ENCODE data around the gene STRN3. TPM values are rescaled to one million over a fixed set of nuclear protein-coding genes. Genes with fewer than 3 reads are reported as not detected.
"Not testable (repeated sequence)": the region's sequence is repeated elsewhere in the genome, so short reads cannot be mapped to it uniquely, and the experiment has no call there.

The STRN3 gene
- total RNA-seq, 1 experiment from 2014 or later: 42.8 TPM

GRCh38 chr14:31024577-31025366 lies 1.4 kb downstream of the STRN3 start:
- DNase-seq: no peak
- Histone ChIP-seq H3K27me3 (ENCODE audit: control insufficient read depth, insufficient read depth, low read length) (no peaks in the 10 kb centered on the region), H3K4me3 (ENCODE audit: insufficient read depth, low read depth, low read length) (peak overlapping the region; percentile 93), H3K36me3 (replicated peaks; ENCODE audit: control insufficient read depth, insufficient read depth, low read length) (no peaks in the 10 kb centered on the region; the same call in 1 of the 2 replicates)

GRCh38 chr14:31024010-31024480 lies 2.1 kb downstream of the STRN3 start:
- H3K36me3 ChIP-seq (replicated peaks; ENCODE audit: control insufficient read depth, insufficient read depth, low read length): no peaks in the 10 kb centered on the region; the same call in 1 of the 2 replicates
- no peak overlapping the region; the same call in 1 of the 2 replicates for H3K4me3 ChIP-seq (ENCODE audit: insufficient read depth, low read depth, low read length)
- no peak for DNase-seq
- no peaks in the 10 kb centered on the region for H3K27me3 ChIP-seq (ENCODE audit: control insufficient read depth, insufficient read depth, low read length)

- no peak for DNase-seq
- Histone ChIP-seq H3K27me3 (ENCODE audit: control insufficient read depth, insufficient read depth, low read length) (no peaks in the 10 kb centered on the region), H3K36me3 (replicated peaks; ENCODE audit: control insufficient read depth, insufficient read depth, low read length) (no peaks in the 10 kb centered on the region; the same call in 1 of the 2 replicates), H3K4me3 (ENCODE audit: insufficient read depth, low read depth, low read length) (no peak overlapping the region)
Observed at GRCh38 chr14:31022386-31022785, 3.8 kb downstream of the STRN3 start.

GRCh38 chr14:31021576-31021949 lies 4.6 kb downstream of the STRN3 start:
- Histone ChIP-seq H3K4me3 (ENCODE audit: insufficient read depth, low read depth, low read length) (no peak overlapping the region), H3K27me3 (ENCODE audit: control insufficient read depth, insufficient read depth, low read length) (no peaks in the 10 kb centered on the region), H3K36me3 (replicated peaks; ENCODE audit: control insufficient read depth, insufficient read depth, low read length) (no peaks in the 10 kb centered on the region; the same call in 1 of the 2 replicates)

GRCh38 chr14:31020834-31021575 lies 5.2 kb downstream of the STRN3 start:
- H3K27me3 ChIP-seq (ENCODE audit: control insufficient read depth, insufficient read depth, low read length): no peaks in the 10 kb centered on the region
- no peaks in the 10 kb centered on the region; the same call in 1 of the 2 replicates for H3K36me3 ChIP-seq (replicated peaks; ENCODE audit: control insufficient read depth, insufficient read depth, low read length)
- no peak for DNase-seq
- H3K4me3 ChIP-seq (ENCODE audit: insufficient read depth, low read depth, low read length): no peak overlapping the region

More at GRCh38 chr14:31021576-31021949, 4.6 kb downstream of the STRN3 start:
- no peak for DNase-seq

- Histone ChIP-seq H3K4me3 (ENCODE audit: insufficient read depth, low read depth, low read length) (no peak overlapping the region), H3K36me3 (replicated peaks; ENCODE audit: control insufficient read depth, insufficient read depth, low read length) (no peaks in the 10 kb centered on the region; the same call in 1 of the 2 replicates), H3K27me3 (ENCODE audit: control insufficient read depth, insufficient read depth, low read length) (no peaks in the 10 kb centered on the region)
- no peak for DNase-seq
Observed at GRCh38 chr14:31018057-31018645, 8.0 kb downstream of the STRN3 start.

- peaks cover 2% of the 10 kb centered on the region for H3K36me3 ChIP-seq (replicated peaks; ENCODE audit: control insufficient read depth, insufficient read depth, low read length)
- no peaks in the 10 kb centered on the region for H3K27me3 ChIP-seq (ENCODE audit: control insufficient read depth, insufficient read depth, low read length)
- DNase-seq: no peak
- H3K4me3 ChIP-seq (ENCODE audit: insufficient read depth, low read depth, low read length): no peak overlapping the region
Observed at GRCh38 chr14:31013841-31014240, 12.3 kb downstream of the STRN3 start.

GRCh38 chr14:31010935-31011334 lies 15.2 kb downstream of the STRN3 start:
- DNase-seq: no peak
- Histone ChIP-seq H3K27me3 (ENCODE audit: control insufficient read depth, insufficient read depth, low read length) (no peaks in the 10 kb centered on the region), H3K36me3 (replicated peaks; ENCODE audit: control insufficient read depth, insufficient read depth, low read length) (peaks cover 2% of the 10 kb centered on the region), H3K4me3 (ENCODE audit: insufficient read depth, low read depth, low read length) (no peak overlapping the region)

- no peaks in the 10 kb centered on the region for H3K27me3 ChIP-seq (ENCODE audit: control insufficient read depth, insufficient read depth, low read length)
- no peak overlapping the region for H3K4me3 ChIP-seq (ENCODE audit: insufficient read depth, low read depth, low read length)
- H3K36me3 ChIP-seq (replicated peaks; ENCODE audit: control insufficient read depth, insufficient read depth, low read length): peaks cover 2% of the 10 kb centered on the region
- DNase-seq: no peak
Observed at GRCh38 chr14:31009836-31010574, 16.2 kb downstream of the STRN3 start.

- H3K4me3 ChIP-seq (ENCODE audit: insufficient read depth, low read depth, low read length): no peak overlapping the region
- no peak for DNase-seq
- H3K27me3 ChIP-seq (ENCODE audit: control insufficient read depth, insufficient read depth, low read length): no peaks in the 10 kb centered on the region
- H3K36me3 ChIP-seq (replicated peaks; ENCODE audit: control insufficient read depth, insufficient read depth, low read length): no peaks in the 10 kb centered on the region; the same call in 1 of the 2 replicates
Observed at GRCh38 chr14:31006703-31007102, 19.5 kb downstream of the STRN3 start.

- not testable (repeated sequence) for H3K4me3 ChIP-seq (ENCODE audit: insufficient read depth, low read depth, low read length); H3K27me3 ChIP-seq (ENCODE audit: control insufficient read depth, insufficient read depth, low read length); DNase-seq; H3K36me3 ChIP-seq (replicated peaks; ENCODE audit: control insufficient read depth, insufficient read depth, low read length)
Observed at GRCh38 chr14:31004007-31004406, 22.2 kb downstream of the STRN3 start.

- DNase-seq: no peak
- Histone ChIP-seq H3K4me3 (ENCODE audit: insufficient read depth, low read depth, low read length) (no peak overlapping the region), H3K27me3 (ENCODE audit: control insufficient read depth, insufficient read depth, low read length) (no peaks in the 10 kb centered on the region), H3K36me3 (replicated peaks; ENCODE audit: control insufficient read depth, insufficient read depth, low read length) (no peaks in the 10 kb centered on the region; the same call in 1 of the 2 replicates)
Observed at GRCh38 chr14:31003284-31003683, 22.9 kb downstream of the STRN3 start.

- Histone ChIP-seq H3K27me3 (ENCODE audit: control insufficient read depth, insufficient read depth, low read length) (no peaks in the 10 kb centered on the region), H3K4me3 (ENCODE audit: insufficient read depth, low read depth, low read length) (no peak overlapping the region), H3K36me3 (replicated peaks; ENCODE audit: control insufficient read depth, insufficient read depth, low read length) (no peaks in the 10 kb centered on the region; the same call in 1 of the 2 replicates)
- no peak for DNase-seq
Observed at GRCh38 chr14:31001339-31001658, 24.9 kb downstream of the STRN3 start.
